Measurements from ENCODE around the gene SLC9A9.

Gene SLC9A9

GRCh38 chr3:143859465-143860203, 11.4 kb upstream of the SLC9A9 start:
- CTCF ChIA-PET: no interaction called here
- POLR2A ChIA-PET: no interaction called here
- no peak for DNase-seq (ENCODE audit: extremely low spot score)
- no peak for TF ChIP-seq CTCF (IDR thresholded peaks at IDR 0.05; ENCODE audit: control extremely low read depth, extremely low read depth, low read depth, missing control alignments)

GRCh38 chr3:143856252-143856970, 8.1 kb upstream of the SLC9A9 start:
- no peak for DNase-seq (ENCODE audit: extremely low spot score)
- ChIA-PET POLR2A (no interaction called here), CTCF (no interaction called here)
- TF ChIP-seq CTCF (IDR thresholded peaks at IDR 0.05; ENCODE audit: control extremely low read depth, extremely low read depth, low read depth, missing control alignments): no peak

GRCh38 chr3:143855183-143855582, 6.9 kb upstream of the SLC9A9 start:
- TF ChIP-seq CTCF (IDR thresholded peaks at IDR 0.05; ENCODE audit: control extremely low read depth, extremely low read depth, low read depth, missing control alignments): no peak
- DNase-seq (ENCODE audit: extremely low spot score): no peak
- ChIA-PET POLR2A (no interaction called here), CTCF (interaction anchor here (0.7 to 1.8 kb wide), 2 partner anchors 10 to 14 kb away, joined by 3 to 4 read pairs; no protein-coding TSS in a partner anchor)

GRCh38 chr3:143851331-143852017, 3.2 kb upstream of the SLC9A9 start:
- no peak for DNase-seq (ENCODE audit: extremely low spot score)
- no peak for TF ChIP-seq CTCF (IDR thresholded peaks at IDR 0.05; ENCODE audit: control extremely low read depth, extremely low read depth, low read depth, missing control alignments)
- POLR2A ChIA-PET: no interaction called here
- CTCF ChIA-PET: interaction anchor here (0.6 to 1.9 kb wide), 4 partner anchors 9 to 121 kb away, joined by 3 to 5 read pairs (median 4); no protein-coding TSS in a partner anchor

GRCh38 chr3:143850877-143851276, 2.6 kb upstream of the SLC9A9 start:
- POLR2A ChIA-PET: no interaction called here
- TF ChIP-seq CTCF (IDR thresholded peaks at IDR 0.05; ENCODE audit: control extremely low read depth, extremely low read depth, low read depth, missing control alignments): no peak
- no peak for DNase-seq (ENCODE audit: extremely low spot score)
- CTCF ChIA-PET: interaction anchor here (0.6 to 1.9 kb wide), 5 partner anchors 10 to 122 kb away, joined by 3 to 5 read pairs (median 4); no protein-coding TSS in a partner anchor

GRCh38 chr3:143849854-143850549, 1.7 kb upstream of the SLC9A9 start:
- no peak for DNase-seq (ENCODE audit: extremely low spot score)
- CTCF ChIA-PET: interaction anchor here (0.7 to 1.9 kb wide), 8 partner anchors 11 to 1022 kb away, joined by 3 to 5 read pairs (median 3); no protein-coding TSS in a partner anchor
- POLR2A ChIA-PET: no interaction called here
- no peak for TF ChIP-seq CTCF (IDR thresholded peaks at IDR 0.05; ENCODE audit: control extremely low read depth, extremely low read depth, low read depth, missing control alignments)
